OCI-LY7 (cell line): ENCODE measurements around the gene SLC16A6.

Experiments
- CTCF ChIP-seq: fragments of 200-600 bp; sonication (generic); conservative IDR thresholded peaks from 2 replicates; pipeline ENCODE4 v1.5.1; 2014; ENCODE audit warnings: mild to moderate bottlenecking, antibody characterized with exemption, low read length, moderate library complexity, mixed read lengths
- EZH2phosphoT487 ChIP-seq: fragments of 200-600 bp; sonication (generic); IDR thresholded peaks from 2 replicates; pipeline ENCODE4 v1.6.1; 2018; ENCODE audit warnings: low read depth, borderline replicate concordance, mild to moderate bottlenecking, mixed run types, antibody characterized with exemption, low read length, moderate library complexity, mixed read lengths

GRCh38 chr17:68249354-68249765, 41.6 kb downstream of the SLC16A6 start:
- TF ChIP-seq CTCF (no peak), EZH2phosphoT487 (no peak)
